ENCODE results near the gene RBM15. TPM values are rescaled to one million over a fixed set of nuclear protein-coding genes. Genes with fewer than 3 reads are reported as not detected.

RBM15 gene
- total RNA-seq, 3 donors from 2014 or later: 24.1 to 29.0 (median 26.7) TPM

GRCh38 chr1:110375490-110375889 is 36.3 kb downstream of the RBM15 start:
- intact Hi-C loops (cut with DNase I, micrococcal nuclease): no loop called here
- no peak for TF ChIP-seq CTCF (IDR thresholded peaks at IDR 0.05)

DNA sequence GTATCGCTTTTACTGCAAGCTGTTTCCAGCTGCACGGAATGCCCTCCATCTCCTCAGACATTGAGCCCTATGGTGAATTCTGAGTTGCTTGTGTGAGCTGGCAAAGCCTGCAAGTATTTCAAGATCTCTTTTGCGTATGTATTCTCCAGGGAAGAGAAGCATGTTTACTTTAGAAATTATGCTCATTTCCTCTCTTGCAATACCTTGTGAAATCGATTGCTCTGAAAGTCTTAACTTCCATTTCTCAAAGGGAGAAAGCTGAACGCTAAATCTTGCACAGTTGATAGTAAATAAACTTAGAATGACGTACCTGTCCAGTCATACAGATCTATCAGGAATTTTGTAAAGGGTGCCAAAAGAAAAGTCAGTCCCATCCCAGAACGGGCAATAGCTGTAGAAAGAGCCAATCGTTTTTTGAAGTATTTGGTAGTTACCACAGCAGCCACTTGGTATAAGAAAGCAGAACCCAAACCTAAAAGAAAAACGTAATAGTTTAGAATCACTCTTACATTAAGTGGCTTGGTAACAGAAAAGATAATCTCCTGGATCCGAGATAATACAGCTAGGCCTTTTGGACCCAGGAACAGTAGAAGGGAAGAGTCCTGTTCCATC is 41.6 kb downstream of the RBM15 start:
- TF ChIP-seq CTCF (IDR thresholded peaks at IDR 0.05): no peak
- H3K4me3 ChIP-seq: no peak overlapping the region
- no peaks in the 10 kb centered on the region for H3K4me1 ChIP-seq (ENCODE audit: low read depth)
- ATAC-seq: no peak
- intact Hi-C loops (cut with DNase I, micrococcal nuclease): no loop called here
- no peaks in the 10 kb centered on the region for H3K36me3 ChIP-seq (ENCODE audit: low read depth)
- DNase-seq: no peak
- H3K9me3 ChIP-seq: no peaks in the 10 kb centered on the region

More at GRCh38 chr1:110375490-110375889, 36.3 kb downstream of the RBM15 start:
- Histone ChIP-seq H3K4me3 (no peak overlapping the region), H3K9me3 (no peaks in the 10 kb centered on the region), H3K36me3 (ENCODE audit: low read depth) (no peaks in the 10 kb centered on the region), H3K4me1 (ENCODE audit: low read depth) (no peaks in the 10 kb centered on the region)
- ATAC-seq (no peak), DNase-seq (no peak)

GRCh38 chr1:110383251-110383990 is 44.2 kb downstream of the RBM15 start:
- no peak for TF ChIP-seq CTCF (IDR thresholded peaks at IDR 0.05)
- no peaks in the 10 kb centered on the region for H3K9me3 ChIP-seq
- no peak for ATAC-seq
- intact Hi-C loops (cut with DNase I, micrococcal nuclease): no loop called here
- no peaks in the 10 kb centered on the region for H3K4me1 ChIP-seq (ENCODE audit: low read depth)
- H3K36me3 ChIP-seq (ENCODE audit: low read depth): no peaks in the 10 kb centered on the region
- no peak for DNase-seq
- H3K4me3 ChIP-seq: no peak overlapping the region

- Histone ChIP-seq H3K4me1 (ENCODE audit: low read depth) (no peaks in the 10 kb centered on the region), H3K36me3 (ENCODE audit: low read depth) (no peaks in the 10 kb centered on the region), H3K4me3 (no peak overlapping the region), H3K9me3 (no peaks in the 10 kb centered on the region)
- DNase-seq (peak in 2 of 3 donors; percentile 50 to 79), ATAC-seq (peak; percentile 99)
- no peak for TF ChIP-seq CTCF (IDR thresholded peaks at IDR 0.05)
- intact Hi-C loops (cut with DNase I, micrococcal nuclease): no loop called here
Observed at GRCh38 chr1:110384581-110385321, 45.6 kb downstream of the RBM15 start.

GRCh38 chr1:110385369-110385768 is 46.2 kb downstream of the RBM15 start:
- no peak for TF ChIP-seq CTCF (IDR thresholded peaks at IDR 0.05)

More at GRCh38 chr1:110385369-110385768, 46.2 kb downstream of the RBM15 start:
- intact Hi-C loops (cut with DNase I, micrococcal nuclease): no loop called here
- no peaks in the 10 kb centered on the region for H3K36me3 ChIP-seq (ENCODE audit: low read depth)
- ATAC-seq (no peak), DNase-seq (no peak)
- H3K4me3 ChIP-seq: no peak overlapping the region
- H3K9me3 ChIP-seq: no peaks in the 10 kb centered on the region
- no peaks in the 10 kb centered on the region for H3K4me1 ChIP-seq (ENCODE audit: low read depth)

All from mucosa of descending colon (tissue), 3 donors.